LNCaP clone FGC (cell line): ENCODE results near the gene MFSD2B.

Experiments used
- DNase-seq: peaks from one replicate; pipeline ENCODE4 v3.0.0-alpha.2; 2011; ENCODE audit warnings: low read depth
- H3K4me3 ChIP-seq: 2 replicates; pipeline ENCODE4 v1.5.1; 2011; ENCODE audit warnings: mild to moderate bottlenecking, low read depth, low read length, control low read depth
- CTCF ChIP-seq: IDR thresholded peaks from 2 replicates; pipeline ENCODE4 v1.5.1; 2012; ENCODE audit warnings: mild to moderate bottlenecking; ENCODE audit not compliant: control insufficient read depth, insufficient read depth; ENCODE audit errors: extremely low read depth

Gene MFSD2B

GRCh38 chr2:24054366-24055010 lies 44.6 kb downstream of the MFSD2B start:
- no peak for DNase-seq
- TF ChIP-seq CTCF, result no peak
- no peak overlapping the region for H3K4me3 ChIP-seq

GRCh38 chr2:24055750-24056149 lies 45.9 kb downstream of the MFSD2B start:
- no peak overlapping the region for H3K4me3 ChIP-seq
- no peak for DNase-seq
- no peak for TF ChIP-seq CTCF

GRCh38 chr2:24058564-24059271 lies 48.8 kb downstream of the MFSD2B start:
- H3K4me3 ChIP-seq, result no peak overlapping the region
- DNase-seq, result no peak
- no peak for TF ChIP-seq CTCF

- no peak overlapping the region for H3K4me3 ChIP-seq
- DNase-seq, result no peak
- no peak for TF ChIP-seq CTCF
Observed at GRCh38 chr2:24065341-24065740, 55.5 kb downstream of the MFSD2B start.

- H3K4me3 ChIP-seq, result no peak overlapping the region
- TF ChIP-seq CTCF, result no peak
- no peak for DNase-seq
Observed at GRCh38 chr2:24072259-24072658, 62.4 kb downstream of the MFSD2B start.

DNA sequence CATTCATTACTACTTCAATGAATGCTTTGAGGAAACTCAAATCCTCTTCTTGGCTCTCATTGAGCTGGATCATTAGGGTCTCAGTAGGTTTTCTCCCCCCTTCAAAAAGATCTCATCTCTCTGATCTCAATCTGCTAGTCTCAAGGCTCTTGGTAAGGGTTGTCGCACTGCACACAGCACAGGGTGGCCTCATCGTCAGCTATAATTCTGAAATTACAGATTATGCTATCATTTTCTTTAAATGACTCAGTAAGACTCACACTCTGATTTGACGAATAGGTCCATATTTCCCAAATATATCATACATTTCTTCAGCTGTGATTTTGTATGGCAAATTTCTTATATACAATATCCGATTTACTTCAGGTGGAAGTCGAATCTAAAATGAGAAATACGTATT lies 63.9 kb downstream of the MFSD2B start:
- no peak overlapping the region for H3K4me3 ChIP-seq
- TF ChIP-seq CTCF, result no peak
- DNase-seq, result no peak

GRCh38 chr2:24075259-24075658 lies 65.4 kb downstream of the MFSD2B start:
- TF ChIP-seq CTCF, result no peak
- no peak for DNase-seq
- peak overlapping the region; percentile 81 for H3K4me3 ChIP-seq
